GM21786 (cell line): ENCODE data around the gene PHYHIPL.
"Not testable (repeated sequence)": the region's sequence is repeated elsewhere in the genome, so short reads cannot be mapped to it uniquely, and the experiment has no call there.

Source experiments
- ATAC-seq: cut with Tn5 transposase; IDR thresholded peaks from one replicate; pipeline ENCODE4 v1.9.1; 2021; ENCODE audit not compliant: unreplicated experiment

Gene PHYHIPL

DNA sequence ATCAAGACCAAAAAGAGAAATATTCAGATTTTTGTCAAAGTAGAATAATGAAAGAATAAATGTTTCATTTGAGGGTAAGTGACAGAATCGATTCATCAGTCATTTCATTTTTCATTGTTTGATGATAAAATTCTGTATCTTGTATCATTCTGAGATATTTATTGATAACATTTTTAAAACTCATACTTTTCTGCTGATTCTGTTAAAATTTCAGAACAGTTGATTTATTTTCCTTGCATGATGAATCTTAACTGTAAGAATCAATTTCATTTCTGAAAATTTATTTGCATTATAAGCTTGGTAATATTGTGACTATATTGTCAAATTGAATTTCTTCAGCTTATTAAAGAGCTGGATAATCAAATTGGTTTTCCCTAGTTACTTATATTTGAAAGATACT lies 13.9 kb downstream of the PHYHIPL start:
- ATAC-seq: no peak

DNA sequence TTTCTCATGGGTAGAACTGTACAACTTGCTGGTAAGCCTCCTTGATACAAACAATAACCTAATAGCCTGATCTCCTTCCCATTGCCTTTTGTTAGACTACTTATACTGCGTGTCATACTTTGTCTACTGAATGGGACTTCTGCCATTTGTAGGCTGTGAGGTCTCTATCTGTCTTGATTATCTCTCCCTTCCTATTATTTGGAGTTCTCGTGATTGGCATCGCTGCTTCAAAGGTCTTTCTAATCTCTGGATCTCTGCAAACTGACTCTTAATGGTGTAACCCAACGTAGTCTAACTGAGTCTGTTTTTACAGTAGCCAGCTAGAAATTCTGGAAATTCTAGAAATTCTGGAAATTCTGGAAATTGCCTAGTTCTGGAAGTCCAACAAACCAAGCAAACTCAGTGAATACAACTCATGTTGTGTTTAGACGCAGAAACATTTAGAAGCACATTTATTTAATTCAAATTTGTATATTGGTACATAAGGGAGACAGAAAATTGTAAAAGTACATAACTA lies 29.8 kb downstream of the PHYHIPL start:
- ATAC-seq: no peak

DNA sequence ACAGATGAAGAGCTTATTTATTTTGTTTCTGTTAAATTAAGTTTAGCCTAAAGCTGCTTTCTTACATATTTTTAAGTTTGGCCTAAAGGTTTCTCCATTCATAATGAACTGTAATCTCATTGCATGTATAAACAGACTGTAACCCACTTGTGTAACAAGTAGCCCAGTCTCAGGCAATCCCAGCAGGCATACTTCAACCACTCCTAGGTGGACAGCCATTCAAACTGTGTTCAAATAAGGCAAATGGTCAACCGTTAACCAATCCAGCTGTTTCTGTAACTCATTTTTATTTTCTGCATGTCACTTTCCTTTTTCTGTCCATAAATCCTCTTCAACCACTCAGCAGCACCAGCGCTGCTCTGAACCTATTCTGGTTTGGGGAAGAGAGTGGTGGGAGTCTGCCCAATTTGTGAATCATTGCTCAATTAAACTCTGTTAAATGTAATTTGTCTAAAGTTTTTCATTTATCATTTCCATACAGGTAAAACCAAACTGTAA lies 35.9 kb downstream of the PHYHIPL start:
- ATAC-seq: no peak

DNA sequence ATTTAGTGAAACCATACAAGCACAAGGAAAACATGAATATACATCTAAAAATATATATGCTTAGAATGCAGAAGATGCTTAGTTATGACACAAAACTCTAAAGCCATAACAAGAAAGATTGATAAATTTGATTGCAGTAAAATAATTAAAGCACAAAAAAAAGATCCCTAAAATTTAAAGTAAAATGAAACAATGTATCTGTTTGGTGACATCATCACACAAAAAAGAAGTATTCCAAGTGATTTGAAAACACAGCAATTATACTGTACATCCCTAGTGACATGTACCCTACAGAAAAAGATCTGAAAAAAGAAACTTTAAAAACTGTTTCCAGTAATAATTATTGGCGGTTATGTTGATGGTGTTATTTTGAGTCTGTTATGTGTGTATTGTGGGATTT lies 37.7 kb downstream of the PHYHIPL start:
- ATAC-seq: no peak

DNA sequence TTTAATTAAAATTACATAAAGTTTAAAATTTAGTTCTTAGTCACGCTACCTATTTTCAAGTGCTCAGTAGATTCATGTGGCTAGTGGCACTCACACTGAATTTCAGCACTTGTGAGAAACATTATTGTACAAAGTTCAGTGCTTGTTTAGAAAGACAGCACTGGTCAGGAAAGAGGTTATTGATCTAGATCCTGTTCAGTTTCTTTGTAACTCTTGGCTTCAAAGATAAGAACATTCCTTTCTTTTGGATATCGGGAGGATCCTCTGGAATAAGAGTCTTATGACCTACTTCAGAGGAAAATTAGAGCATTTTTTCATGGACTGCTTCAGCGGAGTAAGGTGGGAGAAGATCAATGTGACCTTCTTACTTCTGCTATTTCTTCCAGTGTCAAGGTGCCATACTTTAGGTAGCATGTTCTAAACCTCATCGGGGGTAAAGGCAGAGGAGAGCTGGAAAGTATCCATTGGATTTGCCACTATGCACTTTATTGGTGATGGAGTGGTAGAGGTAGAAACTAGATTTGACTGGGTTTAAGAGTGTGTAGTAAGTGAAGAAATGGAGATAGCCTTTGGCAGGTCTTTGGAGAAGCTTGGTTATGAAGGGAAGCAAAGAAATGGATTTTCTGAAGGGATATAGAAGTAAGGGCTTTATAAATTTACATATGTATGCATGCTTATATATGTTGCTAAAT lies 39.9 kb downstream of the PHYHIPL start:
- no peak for ATAC-seq

DNA sequence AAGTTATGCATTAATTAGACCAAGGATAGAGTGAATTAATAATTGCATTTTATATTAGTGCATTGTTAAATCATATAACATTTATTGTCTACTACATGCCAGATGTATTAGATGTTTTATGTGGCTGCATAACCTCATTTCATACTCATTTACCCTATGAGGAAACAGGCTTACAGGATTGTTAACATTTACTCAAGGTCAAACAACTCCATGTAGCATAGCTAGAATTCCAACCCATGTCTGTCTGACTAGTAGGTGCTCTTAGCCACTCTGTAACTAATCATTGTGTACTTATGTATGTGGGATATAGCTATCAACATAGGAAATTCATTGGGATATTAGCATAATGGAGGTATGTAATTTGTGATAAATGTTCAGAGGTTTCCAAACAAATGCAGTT lies 46.3 kb downstream of the PHYHIPL start:
- no peak for ATAC-seq

DNA sequence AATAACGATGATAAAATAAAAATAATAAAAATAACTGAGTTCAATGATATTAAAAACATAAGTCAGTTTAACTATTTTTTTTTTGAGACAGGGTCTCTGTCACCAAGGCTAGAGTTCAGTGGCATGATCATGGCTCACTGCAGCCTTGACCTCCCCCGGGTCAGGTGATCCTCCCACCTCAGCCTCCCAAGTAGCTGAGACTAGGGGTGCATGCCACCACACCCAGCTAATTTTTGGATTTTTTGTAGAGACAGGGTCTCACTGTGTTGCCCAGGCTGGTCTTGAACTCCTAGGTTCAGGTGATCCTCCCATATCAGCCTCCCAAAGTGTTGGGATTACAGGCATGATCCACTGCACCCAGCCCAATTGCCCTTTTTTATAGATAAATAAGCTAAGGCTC lies 47.2 kb downstream of the PHYHIPL start:
- ATAC-seq: not testable (repeated sequence)

DNA sequence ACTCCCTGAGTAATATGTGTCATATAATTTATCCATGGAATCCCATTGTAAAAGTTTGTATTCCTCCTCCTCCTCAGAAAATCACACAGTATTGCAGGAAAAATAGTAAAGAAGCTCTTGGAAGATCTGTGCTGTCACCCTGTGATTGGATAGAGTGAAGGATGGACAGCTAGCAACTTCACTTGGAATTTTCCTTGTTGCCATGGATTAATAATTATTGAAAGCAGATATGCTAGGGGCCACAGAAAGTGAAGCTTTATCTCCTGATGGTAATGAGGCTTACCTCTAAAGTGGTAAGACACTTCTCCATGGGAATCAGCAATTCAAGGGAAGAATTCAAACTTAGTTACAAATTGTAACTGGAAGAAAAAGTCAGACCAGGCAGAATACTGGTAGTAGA lies 48.8 kb downstream of the PHYHIPL start:
- no peak for ATAC-seq

DNA sequence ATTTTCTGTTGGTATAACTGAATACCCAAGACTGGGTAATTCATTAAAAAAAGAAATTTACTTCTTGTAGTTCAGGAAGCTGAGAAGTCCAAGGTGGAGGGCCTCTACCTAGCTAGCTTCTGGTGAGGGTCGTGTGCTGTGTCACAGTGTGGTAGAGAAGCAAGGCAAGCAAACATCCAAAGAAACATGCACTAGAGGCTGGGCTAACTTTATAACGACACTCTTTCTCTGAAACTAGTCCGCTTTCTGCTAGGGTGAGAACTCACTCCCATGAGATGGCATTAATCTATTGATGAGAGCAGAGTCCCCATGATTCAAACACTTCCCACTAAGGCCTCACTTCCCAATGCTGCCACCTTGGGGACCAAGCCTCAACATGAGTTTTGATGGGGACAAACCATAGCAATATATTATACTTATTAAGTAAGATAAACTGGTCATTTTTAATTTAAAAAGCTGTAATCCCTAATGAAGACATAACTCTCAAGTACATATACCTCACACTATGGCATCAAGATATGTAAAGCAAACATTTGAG lies 50.8 kb downstream of the PHYHIPL start:
- ATAC-seq: no peak

DNA sequence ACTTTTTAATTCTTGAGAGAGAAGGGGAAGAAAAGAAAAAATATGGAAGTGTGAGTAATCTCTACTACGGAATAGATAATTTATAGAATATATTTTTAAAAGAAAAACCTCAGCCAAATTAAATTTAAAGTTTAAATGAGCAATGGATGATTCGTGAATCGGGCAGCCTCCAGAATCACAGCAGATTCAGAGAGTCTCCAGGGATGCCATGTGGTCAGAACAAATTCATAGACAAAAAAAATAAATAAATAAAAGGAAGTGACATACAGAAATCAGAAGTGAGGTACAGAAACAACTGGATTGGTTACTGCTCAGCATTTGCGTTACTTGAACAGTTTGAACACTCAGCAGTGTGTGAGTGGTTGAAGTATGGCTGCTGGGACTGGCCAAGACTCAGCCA lies 53.0 kb downstream of the PHYHIPL start:
- ATAC-seq: no peak

DNA sequence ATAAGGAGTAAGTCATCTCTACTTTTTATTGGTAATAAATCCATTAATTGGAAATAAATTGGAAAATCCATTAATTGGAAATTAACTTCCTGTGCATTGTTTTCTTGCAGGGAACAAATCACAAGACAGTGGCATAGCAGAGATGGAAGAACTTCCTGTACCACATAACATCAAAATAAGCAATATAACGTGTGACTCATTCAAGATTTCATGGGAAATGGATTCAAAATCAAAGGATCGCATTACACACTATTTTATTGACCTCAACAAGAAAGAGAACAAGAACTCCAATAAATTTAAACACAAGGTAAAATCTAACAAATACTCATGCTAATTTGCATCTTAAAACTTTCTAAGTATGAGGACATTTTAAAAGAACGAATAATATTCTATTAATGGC lies 57.8 kb downstream of the PHYHIPL start:
- no peak for ATAC-seq

DNA sequence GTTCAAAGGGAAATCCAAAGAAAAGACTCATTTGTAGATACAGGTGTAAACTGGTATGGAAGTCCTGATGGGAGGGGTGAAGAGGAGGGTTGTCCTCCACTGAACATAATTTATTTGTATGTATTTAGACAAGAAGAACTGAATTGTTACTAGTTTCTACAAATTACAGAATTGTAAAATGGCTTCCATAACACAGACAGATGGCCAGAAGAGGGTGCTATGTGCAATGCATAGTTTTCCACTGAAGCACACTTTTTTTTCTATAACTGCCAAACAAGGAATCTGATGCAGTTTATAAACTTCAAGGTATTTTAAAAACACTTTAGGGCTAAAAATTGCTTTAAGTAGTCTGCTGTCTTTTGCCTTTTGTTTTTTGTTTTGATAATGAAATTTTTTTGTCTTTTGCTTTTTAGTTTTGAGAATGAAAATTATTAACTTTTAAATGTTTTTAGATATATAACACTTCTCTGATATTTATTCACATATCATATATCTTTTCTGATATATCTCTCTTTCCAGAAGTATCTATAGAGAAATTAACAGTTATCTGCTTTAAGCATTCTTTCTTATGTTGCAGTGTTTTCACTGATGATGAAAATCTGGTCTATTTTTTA lies 58.5 kb downstream of the PHYHIPL start:
- no peak for ATAC-seq

DNA sequence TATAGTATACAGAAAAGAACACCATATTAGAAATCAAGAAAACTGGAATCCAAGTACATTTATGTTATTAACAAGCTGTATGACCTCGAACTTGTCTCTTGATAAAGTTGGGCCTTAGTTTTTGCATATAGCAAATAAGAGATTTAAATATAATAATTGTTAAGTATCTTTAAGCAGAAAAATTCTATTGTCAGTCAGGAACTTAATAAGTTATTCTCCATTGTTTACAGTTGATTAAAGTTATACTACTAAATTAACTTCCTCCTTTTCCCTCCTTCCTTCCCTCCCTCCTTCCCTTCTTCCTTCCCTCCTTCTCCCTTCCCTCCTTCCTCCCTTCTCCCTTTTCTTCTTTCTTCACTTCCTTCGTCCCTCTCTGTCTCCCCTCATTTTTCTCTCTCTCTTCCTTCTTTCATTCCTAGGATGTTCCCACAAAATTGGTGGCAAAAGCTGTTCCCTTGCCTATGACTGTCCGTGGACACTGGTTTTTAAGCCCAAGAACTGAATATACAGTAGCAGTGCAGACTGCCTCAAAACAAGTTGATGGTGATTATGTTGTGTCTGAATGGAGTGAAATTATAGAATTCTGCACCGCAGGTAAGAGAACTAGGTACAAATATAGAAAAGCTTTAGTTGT lies 59.7 kb downstream of the PHYHIPL start:
- ATAC-seq: no peak

DNA sequence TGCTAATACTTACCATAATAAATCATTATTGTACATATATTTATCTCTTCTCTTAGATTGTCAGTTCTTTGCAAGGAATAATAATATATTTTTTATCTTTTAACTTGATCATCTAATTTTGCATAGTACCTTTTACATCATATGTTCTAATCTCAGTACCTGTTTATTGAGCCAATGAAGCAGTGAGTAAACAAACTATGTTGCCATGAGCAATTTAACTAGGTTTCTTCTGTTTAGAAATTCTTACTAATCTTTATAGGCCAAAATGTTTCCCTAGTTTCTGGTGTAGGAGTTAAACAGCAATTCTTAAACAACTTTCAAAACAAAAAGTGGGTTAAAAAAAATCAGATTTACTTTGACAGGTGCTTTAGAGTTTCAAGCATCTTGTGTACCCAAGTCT lies 61.3 kb downstream of the PHYHIPL start:
- no peak for ATAC-seq

DNA sequence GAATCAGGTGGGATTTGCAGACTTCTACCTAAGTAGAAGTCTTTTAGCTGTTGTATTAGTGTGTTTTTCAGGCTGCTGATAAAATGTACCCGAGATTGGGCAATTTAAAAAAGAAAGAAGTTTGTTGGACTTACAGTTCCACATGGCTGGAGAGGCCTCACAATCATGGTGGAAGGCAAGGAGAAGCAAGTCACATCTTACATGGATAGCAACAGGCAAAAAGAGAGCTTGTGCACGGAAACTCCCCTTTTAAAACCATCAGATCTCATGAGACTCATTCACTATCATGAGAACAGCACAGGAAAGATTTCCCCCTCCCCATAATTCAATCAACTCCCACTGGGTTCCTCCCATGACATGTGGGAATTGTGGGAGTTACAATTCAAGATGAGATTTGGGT lies 62.7 kb downstream of the PHYHIPL start:
- ATAC-seq: not testable (repeated sequence)

DNA sequence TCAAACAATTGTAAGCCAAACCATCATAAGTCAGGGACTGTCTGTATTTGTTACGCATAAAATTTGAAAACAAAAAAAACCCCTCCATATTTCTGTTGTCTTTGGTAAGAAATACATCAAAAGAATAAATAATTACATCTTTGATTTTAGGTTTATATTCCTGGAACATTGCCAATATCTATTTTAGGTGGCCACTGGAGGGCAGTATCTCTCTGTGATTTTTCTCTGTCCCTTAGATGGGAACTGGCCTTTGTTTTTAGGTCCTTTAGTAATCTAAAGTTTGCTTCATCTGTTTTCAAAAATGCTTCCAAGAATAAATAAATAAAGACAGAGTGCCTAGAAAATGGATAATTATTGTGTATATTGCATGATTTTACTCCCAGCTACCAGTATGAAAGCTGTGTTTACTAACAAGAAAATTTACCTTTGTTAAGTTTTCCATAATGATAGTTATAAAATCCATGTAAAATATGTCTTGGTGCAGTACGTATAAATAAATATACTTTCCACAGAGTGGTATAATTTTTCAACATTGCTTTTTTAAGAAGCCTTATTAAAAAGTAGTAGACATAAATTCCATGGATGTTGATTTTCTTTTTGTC lies 64.2 kb downstream of the PHYHIPL start:
- no peak for ATAC-seq

DNA sequence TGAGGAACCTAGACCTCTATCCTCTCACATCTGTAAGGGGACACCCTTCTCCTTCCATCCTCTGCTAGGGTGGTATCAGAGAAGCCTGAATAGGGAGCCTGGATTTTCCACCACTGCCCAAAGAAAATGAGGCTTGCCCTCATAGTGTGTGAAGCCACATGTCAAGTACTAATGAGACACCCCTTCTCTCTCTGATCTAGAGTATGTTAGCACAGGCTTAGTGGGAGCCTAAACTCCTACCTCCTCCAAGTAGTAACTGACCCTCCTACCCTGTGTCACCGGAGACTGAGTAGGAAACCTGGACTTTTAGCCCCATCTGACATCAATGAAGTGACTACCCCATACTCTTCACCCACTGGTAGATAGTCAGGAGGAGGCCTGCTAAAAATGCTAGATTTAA lies 65.6 kb downstream of the PHYHIPL start:
- ATAC-seq: no peak

DNA sequence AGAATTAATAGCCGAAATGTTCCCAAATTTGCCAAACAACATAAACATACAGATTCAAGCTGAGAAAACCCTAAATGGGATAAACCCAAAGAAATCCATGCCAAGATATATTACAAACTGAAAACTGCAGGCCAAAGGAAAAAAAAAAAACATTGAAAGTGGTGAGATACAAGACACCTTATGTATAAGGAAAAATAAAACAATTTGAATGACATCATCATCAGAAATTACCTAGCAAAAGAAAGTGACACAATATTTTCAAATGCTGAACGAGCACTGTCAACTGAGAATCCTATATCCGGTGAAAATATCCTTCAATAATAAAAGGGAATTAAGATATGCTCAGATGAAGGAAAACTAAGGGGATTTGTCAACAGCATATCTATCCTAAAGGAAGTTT lies 66.5 kb downstream of the PHYHIPL start:
- ATAC-seq: no peak

DNA sequence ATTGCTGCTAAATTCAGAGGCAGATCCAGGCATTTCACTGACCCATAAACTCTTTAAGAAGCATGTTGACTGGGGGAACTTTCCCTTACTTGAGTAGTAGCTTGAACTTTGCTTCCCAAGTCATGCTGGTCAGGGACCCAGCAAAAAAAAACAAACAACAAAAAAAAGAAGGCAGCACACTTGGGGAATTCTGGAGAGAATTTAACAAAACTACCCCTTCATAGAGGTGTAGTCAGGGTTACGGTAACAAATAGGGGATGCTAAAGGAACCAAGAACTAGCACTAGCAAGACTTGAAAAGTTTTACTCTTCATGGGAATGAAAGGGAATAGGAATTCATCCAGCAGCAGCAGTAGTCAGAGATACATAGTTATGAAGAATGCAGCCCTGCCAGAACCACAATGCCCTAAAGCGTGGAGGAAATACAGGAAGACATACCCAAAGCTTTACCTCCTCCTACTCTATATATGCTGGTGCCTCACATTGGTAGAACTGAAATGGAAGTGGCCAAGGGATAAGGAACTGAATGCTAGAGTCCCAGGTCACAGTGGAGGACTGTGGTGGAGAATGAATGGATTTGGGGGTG lies 67.3 kb downstream of the PHYHIPL start:
- no peak for ATAC-seq

DNA sequence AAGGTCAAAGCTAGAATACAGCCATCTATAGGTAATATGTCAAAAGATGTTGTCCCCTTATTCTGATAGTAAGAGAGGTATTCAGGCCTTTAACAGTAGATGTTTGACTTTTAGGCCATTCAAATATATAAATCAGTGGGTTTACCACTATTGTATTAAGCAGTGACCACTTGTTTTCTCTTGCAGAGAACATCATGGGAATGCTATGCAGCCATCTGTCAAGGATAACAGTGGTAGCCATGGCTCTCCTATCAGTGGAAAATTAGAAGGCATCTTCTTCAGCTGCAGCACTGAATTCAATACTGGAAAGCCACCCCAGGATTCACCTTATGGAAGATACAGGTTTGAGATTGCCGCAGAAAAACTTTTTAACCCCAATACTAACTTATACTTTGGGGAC lies 68.4 kb downstream of the PHYHIPL start:
- no peak for ATAC-seq

DNA sequence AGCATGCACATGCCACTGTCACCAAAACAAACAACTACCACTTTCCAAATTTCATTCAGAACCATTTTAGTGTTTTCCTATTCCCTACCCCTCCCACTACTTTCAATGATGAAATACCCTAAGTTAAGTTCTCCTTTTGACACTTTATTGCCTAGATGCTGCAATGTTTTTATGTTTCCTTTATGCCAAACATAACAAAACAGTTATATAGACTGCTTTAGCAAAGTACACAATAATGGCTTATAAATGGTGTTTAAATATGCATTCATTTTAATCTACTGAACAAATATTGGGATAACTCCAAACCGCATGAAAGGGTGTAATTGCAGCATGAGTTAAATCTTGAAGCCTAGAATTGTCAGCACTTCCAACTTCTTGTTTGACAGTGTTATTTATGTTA lies 69.2 kb downstream of the PHYHIPL start:
- ATAC-seq: no peak
